ENCODE measurements around the gene POLR2A.

DNA sequence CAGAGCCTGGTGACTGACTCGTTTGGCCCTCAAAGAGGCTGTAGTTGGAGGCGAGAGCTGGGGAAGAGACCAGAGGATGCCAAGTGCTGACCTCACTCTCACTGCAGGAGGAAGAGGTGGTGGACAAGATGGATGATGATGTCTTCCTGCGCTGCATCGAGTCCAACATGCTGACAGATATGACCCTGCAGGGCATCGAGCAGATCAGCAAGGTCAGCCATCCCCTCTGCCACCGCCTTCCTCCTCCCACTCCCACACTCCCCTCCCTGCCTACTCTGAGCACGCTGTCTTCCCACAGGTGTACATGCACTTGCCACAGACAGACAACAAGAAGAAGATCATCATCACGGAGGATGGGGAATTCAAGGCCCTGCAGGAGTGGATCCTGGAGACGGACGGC lies 26.9 kb downstream of the POLR2A start:
- TF ChIP-seq CTCF (conservative IDR thresholded peaks at IDR 0.05; ENCODE audit: low read length) (no peak), EZH2phosphoT487 (IDR thresholded peaks at IDR 0.05; ENCODE audit: borderline replicate concordance) (no peak)
